Measurements from ENCODE around the gene CACNA1E.

CACNA1E gene

GRCh38 chr1:181506563-181507353 lies 23.4 kb downstream of the CACNA1E start:
- no peak overlapping the region for H2BK15ac ChIP-seq (ENCODE audit: low read length)
- H3K23ac ChIP-seq (ENCODE audit: low read depth, low read length, poor library complexity): no peak overlapping the region
- no peak overlapping the region for H3K4me3 ChIP-seq (ENCODE audit: low read length in 2 of 2)
- no peak overlapping the region for H2AK5ac ChIP-seq (ENCODE audit: low read depth, low read length)
- no peak overlapping the region for H3K18ac ChIP-seq (ENCODE audit: low read length)
- H3K4ac ChIP-seq (ENCODE audit: low read length): no peak overlapping the region
- H3K4me1 ChIP-seq (ENCODE audit: control insufficient read depth in 2 of 2, insufficient read depth in 1 of 2, low read depth in 1 of 2, low read length in 2 of 2): peaks cover 0 to 6% of the 10 kb centered on the region in 2 donors
- H3K9ac ChIP-seq (ENCODE audit: low read depth, low read length, poor library complexity): no peak overlapping the region
- no peak overlapping the region for H2BK12ac ChIP-seq (ENCODE audit: low read length)
- WGBS, 2 donors (ENCODE audit: extremely low coverage in 2 of 2, insufficient read length in 2 of 2, insufficient replicate concordance in 1 of 2): no CpG with 5 or more reads among the region's 5 CpGs
- H3K79me1 ChIP-seq (ENCODE audit: low read depth, low read length): no peaks in the 10 kb centered on the region
- H4K91ac ChIP-seq (ENCODE audit: low read depth, low read length, poor library complexity): no peak overlapping the region
- no peaks in the 10 kb centered on the region for H3K9me3 ChIP-seq (replicated peaks in 1 of 2; ENCODE audit: control insufficient read depth in 2 of 2, insufficient read depth in 1 of 2, low read depth in 1 of 2, low read length in 2 of 2)
- H4K8ac ChIP-seq (ENCODE audit: low read depth, low read length): no peak overlapping the region
- no peaks in the 10 kb centered on the region for H3K36me3 ChIP-seq (replicated peaks in 1 of 2; ENCODE audit: control insufficient read depth in 2 of 2, insufficient read depth in 2 of 2, low read length in 2 of 2)
- no peak overlapping the region for H2BK5ac ChIP-seq (ENCODE audit: low read length)
- no peak overlapping the region for H2BK120ac ChIP-seq (ENCODE audit: low read depth, low read length)
- DNase-seq (ENCODE audit: low spot score): no peak
- no peak overlapping the region for H3K14ac ChIP-seq (ENCODE audit: low read length)
- H3K27me3 ChIP-seq (ENCODE audit: control insufficient read depth in 3 of 3, insufficient read depth in 3 of 3, low read depth in 1 of 3, low read length in 3 of 3): no peaks in the 10 kb centered on the region
- H3K27ac ChIP-seq (replicated peaks; ENCODE audit: low read length): no peak overlapping the region
- no peak overlapping the region for H2AFZ ChIP-seq (ENCODE audit: low read length)
- H3K4me2 ChIP-seq (ENCODE audit: insufficient read depth, low read length, poor library complexity, severe bottlenecking): no peak overlapping the region

- DNase-seq (ENCODE audit: low spot score): no peak
- Histone ChIP-seq H2BK15ac (ENCODE audit: low read length) (no peak overlapping the region), H3K9me3 (replicated peaks in 1 of 2; ENCODE audit: control insufficient read depth in 2 of 2, insufficient read depth in 1 of 2, low read depth in 1 of 2, low read length in 2 of 2) (no peaks in the 10 kb centered on the region), H3K4me1 (ENCODE audit: control insufficient read depth in 2 of 2, insufficient read depth in 1 of 2, low read depth in 1 of 2, low read length in 2 of 2) (peaks cover 0 to 4% of the 10 kb centered on the region in 2 donors), H3K18ac (ENCODE audit: low read length) (peak overlapping the region; percentile 8), H3K4me2 (ENCODE audit: insufficient read depth, low read length, poor library complexity, severe bottlenecking) (no peak overlapping the region), H3K14ac (ENCODE audit: low read length) (peak overlapping the region; percentile 5), H3K36me3 (replicated peaks in 1 of 2; ENCODE audit: control insufficient read depth in 2 of 2, insufficient read depth in 2 of 2, low read length in 2 of 2) (no peaks in the 10 kb centered on the region), H3K4ac (ENCODE audit: low read length) (no peak overlapping the region), H3K79me1 (ENCODE audit: low read depth, low read length) (no peaks in the 10 kb centered on the region), H2AFZ (ENCODE audit: low read length) (no peak overlapping the region), H3K27ac (replicated peaks; ENCODE audit: low read length) (no peak overlapping the region), H4K8ac (ENCODE audit: low read depth, low read length) (no peak overlapping the region), H2BK5ac (ENCODE audit: low read length) (no peak overlapping the region), H4K91ac (ENCODE audit: low read depth, low read length, poor library complexity) (no peak overlapping the region), H3K4me3 (ENCODE audit: low read length in 2 of 2) (no peak overlapping the region), H2BK12ac (ENCODE audit: low read length) (no peak overlapping the region), H2AK5ac (ENCODE audit: low read depth, low read length) (peak overlapping the region; percentile 2), H3K9ac (ENCODE audit: low read depth, low read length, poor library complexity) (no peak overlapping the region), H3K27me3 (ENCODE audit: control insufficient read depth in 3 of 3, insufficient read depth in 3 of 3, low read depth in 1 of 3, low read length in 3 of 3) (no peaks in the 10 kb centered on the region), H2BK120ac (ENCODE audit: low read depth, low read length) (no peak overlapping the region), H3K23ac (ENCODE audit: low read depth, low read length, poor library complexity) (no peak overlapping the region)
- WGBS, 2 donors (ENCODE audit: extremely low coverage in 2 of 2, insufficient read length in 2 of 2, insufficient replicate concordance in 1 of 2): no CpG with 5 or more reads among the region's 9 CpGs
Observed at GRCh38 chr1:181508486-181509165, 25.3 kb downstream of the CACNA1E start.

GRCh38 chr1:181513786-181514297 lies 30.5 kb downstream of the CACNA1E start:
- no peaks in the 10 kb centered on the region for H3K79me1 ChIP-seq (ENCODE audit: low read depth, low read length)
- no peak overlapping the region for H3K14ac ChIP-seq (ENCODE audit: low read length)
- no peak overlapping the region for H2BK5ac ChIP-seq (ENCODE audit: low read length)
- H3K9ac ChIP-seq (ENCODE audit: low read depth, low read length, poor library complexity): no peak overlapping the region
- H3K4me3 ChIP-seq (ENCODE audit: low read length in 2 of 2): no peak overlapping the region
- no peak overlapping the region for H2AFZ ChIP-seq (ENCODE audit: low read length)
- no peak overlapping the region for H4K8ac ChIP-seq (ENCODE audit: low read depth, low read length)
- H2AK5ac ChIP-seq (ENCODE audit: low read depth, low read length): no peak overlapping the region
- no peaks in the 10 kb centered on the region for H3K36me3 ChIP-seq (replicated peaks in 1 of 2; ENCODE audit: control insufficient read depth in 2 of 2, insufficient read depth in 2 of 2, low read length in 2 of 2)
- H4K91ac ChIP-seq (ENCODE audit: low read depth, low read length, poor library complexity): no peak overlapping the region
- H3K4ac ChIP-seq (ENCODE audit: low read length): no peak overlapping the region
- no peak overlapping the region for H2BK120ac ChIP-seq (ENCODE audit: low read depth, low read length)
- H2BK12ac ChIP-seq (ENCODE audit: low read length): no peak overlapping the region
- WGBS, 2 donors (ENCODE audit: extremely low coverage in 2 of 2, insufficient read length in 2 of 2, insufficient replicate concordance in 1 of 2): no CpG with 5 or more reads among the region's 4 CpGs
- H3K27me3 ChIP-seq (ENCODE audit: control insufficient read depth in 3 of 3, insufficient read depth in 3 of 3, low read depth in 1 of 3, low read length in 3 of 3): no peaks in the 10 kb centered on the region
- H3K4me2 ChIP-seq (ENCODE audit: insufficient read depth, low read length, poor library complexity, severe bottlenecking): no peak overlapping the region
- H3K9me3 ChIP-seq (replicated peaks in 1 of 2; ENCODE audit: control insufficient read depth in 2 of 2, insufficient read depth in 1 of 2, low read depth in 1 of 2, low read length in 2 of 2): no peaks in the 10 kb centered on the region
- peaks cover 0 to 8% of the 10 kb centered on the region in 2 donors for H3K4me1 ChIP-seq (ENCODE audit: control insufficient read depth in 2 of 2, insufficient read depth in 1 of 2, low read depth in 1 of 2, low read length in 2 of 2)
- no peak overlapping the region for H3K23ac ChIP-seq (ENCODE audit: low read depth, low read length, poor library complexity)
- H3K18ac ChIP-seq (ENCODE audit: low read length): no peak overlapping the region
- H2BK15ac ChIP-seq (ENCODE audit: low read length): no peak overlapping the region
- H3K27ac ChIP-seq (replicated peaks; ENCODE audit: low read length): no peak overlapping the region
- no peak for DNase-seq (ENCODE audit: low spot score)

Data from neuronal stem cell (in vitro differentiated cells).